Stomach smooth muscle (tissue), 2 donors: ENCODE results near the gene POU2F2.

Experiments used
- H3K27ac ChIP-seq: one replicate; pipeline ENCODE4 v1.7.0; 2013; ENCODE audit warnings: mild to moderate bottlenecking, low read length, inconsistent platforms
- H3K27me3 ChIP-seq, 2 donors: one replicate each; pipeline ENCODE4 v1.7.0; 2013; ENCODE audit warnings: low read length in 2 of 2; ENCODE audit not compliant: insufficient read depth in 2 of 2, control insufficient read depth in 1 of 2
- H3K36me3 ChIP-seq, 2 donors: one replicate each; pipeline ENCODE4 v1.7.0; 2013; ENCODE audit warnings: low read length in 2 of 2; ENCODE audit not compliant: control insufficient read depth in 2 of 2, insufficient read depth in 2 of 2
- H3K4me1 ChIP-seq: one replicate; pipeline ENCODE4 v1.7.0; 2013; ENCODE audit warnings: low read length; ENCODE audit not compliant: control insufficient read depth, insufficient read depth
- H3K4me3 ChIP-seq, 2 donors: one replicate each; pipeline ENCODE4 v1.7.0; 2013; ENCODE audit warnings: low read length in 2 of 2
- H3K9ac ChIP-seq, 2 donors: one replicate each; pipeline ENCODE4 v1.7.0; 2013; ENCODE audit warnings: low read length in 2 of 2, mild to moderate bottlenecking in 1 of 2
- H3K9me3 ChIP-seq, 2 donors: one replicate each; pipeline ENCODE4 v1.7.0; 2013; ENCODE audit warnings: low read length in 2 of 2; ENCODE audit not compliant: control insufficient read depth in 2 of 2
- donor health status: healthy.
- donor health status: Pancreatic carcinoma.

Gene POU2F2

DNA sequence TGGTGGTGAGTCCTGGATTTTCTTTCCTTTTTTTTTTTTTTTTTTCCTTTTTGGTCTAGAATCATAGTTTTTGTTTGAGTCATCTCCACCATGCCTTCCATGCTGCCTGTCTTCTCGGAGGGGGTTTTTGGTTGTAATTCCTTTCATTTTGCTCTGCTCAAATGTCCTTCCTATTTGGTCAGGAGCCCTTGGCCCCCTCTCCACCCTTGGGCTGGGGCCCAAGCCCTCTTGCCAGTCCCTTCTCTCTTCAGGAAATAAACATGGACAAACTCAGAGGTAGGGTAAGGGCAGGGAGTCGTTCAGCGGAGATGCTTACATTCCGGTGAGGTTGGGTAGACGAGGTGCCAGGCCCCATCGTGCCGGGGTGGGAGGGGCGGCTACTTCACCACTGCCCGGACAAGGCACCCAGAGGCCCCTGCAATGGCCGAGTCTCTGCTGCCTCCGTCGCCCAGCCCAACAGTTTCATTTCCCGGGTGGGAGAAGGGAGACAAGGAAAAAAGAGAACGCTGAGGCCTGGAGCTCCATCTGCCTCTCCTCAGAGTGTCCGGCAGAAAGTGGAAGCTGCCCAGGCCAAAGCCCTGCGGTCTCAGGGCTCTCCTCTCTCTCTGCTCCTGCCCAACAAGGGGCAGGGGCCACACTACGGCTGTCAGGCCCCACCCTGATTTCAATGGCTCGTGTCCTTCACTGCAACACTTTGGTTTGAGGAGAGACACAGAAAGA is 43.6 kb downstream of the POU2F2 start:
- H3K36me3 ChIP-seq = peaks cover 0 to 2% of the 10 kb centered on the region in 2 donors
- H3K9me3 ChIP-seq = no peaks in the 10 kb centered on the region
- no peaks in the 10 kb centered on the region for H3K27me3 ChIP-seq
- H3K4me3 ChIP-seq = peak overlapping the region; percentile 35 to 40
- peak overlapping the region; percentile 76 for H3K27ac ChIP-seq
- peak overlapping the region; percentile 45 to 69 for H3K9ac ChIP-seq
- H3K4me1 ChIP-seq = peaks cover 12% of the 10 kb centered on the region

- no peak overlapping the region for H3K27ac ChIP-seq
Observed at GRCh38 chr19:42086770-42087550, 45.3 kb downstream of the POU2F2 start.

GRCh38 chr19:42086188-42086736 is 46.0 kb downstream of the POU2F2 start:
- H3K27me3 ChIP-seq = no peaks in the 10 kb centered on the region
- peaks cover 7% of the 10 kb centered on the region for H3K4me1 ChIP-seq
- peaks cover 1 to 10% of the 10 kb centered on the region in 2 donors for H3K36me3 ChIP-seq
- H3K9me3 ChIP-seq = no peaks in the 10 kb centered on the region
- H3K9ac ChIP-seq = no peak overlapping the region
- H3K27ac ChIP-seq = no peak overlapping the region
- no peak overlapping the region for H3K4me3 ChIP-seq

More at GRCh38 chr19:42086770-42087550, 45.3 kb downstream of the POU2F2 start:
- Histone ChIP-seq H3K27me3 (no peaks in the 10 kb centered on the region), H3K36me3 (peaks cover 0 to 5% of the 10 kb centered on the region in 2 donors), H3K4me1 (peaks cover 11% of the 10 kb centered on the region), H3K9me3 (no peaks in the 10 kb centered on the region), H3K4me3 (no peak overlapping the region), H3K9ac (no peak overlapping the region)

GRCh38 chr19:42083537-42083936 is 48.7 kb downstream of the POU2F2 start:
- no peak overlapping the region for H3K9ac ChIP-seq
- H3K27me3 ChIP-seq = no peaks in the 10 kb centered on the region
- H3K36me3 ChIP-seq = peaks cover 20 to 37% of the 10 kb centered on the region in 2 donors
- H3K9me3 ChIP-seq = no peaks in the 10 kb centered on the region
- peaks cover 2% of the 10 kb centered on the region for H3K4me1 ChIP-seq
- H3K4me3 ChIP-seq = no peak overlapping the region
- no peak overlapping the region for H3K27ac ChIP-seq

GRCh38 chr19:42081584-42082203 is 50.6 kb downstream of the POU2F2 start:
- Histone ChIP-seq H3K36me3 (peaks cover 20 to 39% of the 10 kb centered on the region in 2 donors), H3K9me3 (no peaks in the 10 kb centered on the region), H3K27ac (no peak overlapping the region), H3K9ac (no peak overlapping the region), H3K4me1 (peaks cover 11% of the 10 kb centered on the region), H3K27me3 (no peaks in the 10 kb centered on the region), H3K4me3 (no peak overlapping the region)

DNA sequence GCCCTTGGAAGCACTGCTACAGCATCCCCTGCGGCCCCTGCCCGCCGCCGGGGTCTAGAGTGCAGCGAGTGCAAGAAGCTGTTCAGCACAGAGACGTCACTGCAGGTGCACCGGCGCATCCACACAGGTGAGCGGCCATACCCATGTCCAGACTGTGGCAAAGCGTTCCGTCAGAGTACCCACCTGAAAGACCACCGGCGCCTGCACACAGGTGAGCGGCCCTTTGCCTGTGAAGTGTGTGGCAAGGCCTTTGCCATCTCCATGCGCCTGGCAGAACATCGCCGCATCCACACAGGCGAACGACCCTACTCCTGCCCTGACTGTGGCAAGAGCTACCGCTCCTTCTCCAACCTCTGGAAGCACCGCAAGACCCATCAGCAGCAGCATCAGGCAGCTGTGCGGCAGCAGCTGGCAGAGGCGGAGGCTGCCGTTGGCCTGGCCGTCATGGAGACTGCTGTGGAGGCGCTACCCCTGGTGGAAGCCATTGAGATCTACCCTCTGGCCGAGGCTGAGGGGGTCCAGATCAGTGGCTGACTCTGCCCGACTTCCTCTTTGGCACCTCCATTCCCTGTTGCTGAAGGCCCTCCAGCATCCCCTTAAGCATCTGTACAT is 51.4 kb downstream of the POU2F2 start:
- Histone ChIP-seq H3K4me3 (no peak overlapping the region), H3K4me1 (peaks cover 13% of the 10 kb centered on the region), H3K9me3 (no peaks in the 10 kb centered on the region), H3K9ac (no peak overlapping the region), H3K27ac (no peak overlapping the region), H3K27me3 (no peaks in the 10 kb centered on the region), H3K36me3 (peaks cover 20 to 39% of the 10 kb centered on the region in 2 donors)

DNA sequence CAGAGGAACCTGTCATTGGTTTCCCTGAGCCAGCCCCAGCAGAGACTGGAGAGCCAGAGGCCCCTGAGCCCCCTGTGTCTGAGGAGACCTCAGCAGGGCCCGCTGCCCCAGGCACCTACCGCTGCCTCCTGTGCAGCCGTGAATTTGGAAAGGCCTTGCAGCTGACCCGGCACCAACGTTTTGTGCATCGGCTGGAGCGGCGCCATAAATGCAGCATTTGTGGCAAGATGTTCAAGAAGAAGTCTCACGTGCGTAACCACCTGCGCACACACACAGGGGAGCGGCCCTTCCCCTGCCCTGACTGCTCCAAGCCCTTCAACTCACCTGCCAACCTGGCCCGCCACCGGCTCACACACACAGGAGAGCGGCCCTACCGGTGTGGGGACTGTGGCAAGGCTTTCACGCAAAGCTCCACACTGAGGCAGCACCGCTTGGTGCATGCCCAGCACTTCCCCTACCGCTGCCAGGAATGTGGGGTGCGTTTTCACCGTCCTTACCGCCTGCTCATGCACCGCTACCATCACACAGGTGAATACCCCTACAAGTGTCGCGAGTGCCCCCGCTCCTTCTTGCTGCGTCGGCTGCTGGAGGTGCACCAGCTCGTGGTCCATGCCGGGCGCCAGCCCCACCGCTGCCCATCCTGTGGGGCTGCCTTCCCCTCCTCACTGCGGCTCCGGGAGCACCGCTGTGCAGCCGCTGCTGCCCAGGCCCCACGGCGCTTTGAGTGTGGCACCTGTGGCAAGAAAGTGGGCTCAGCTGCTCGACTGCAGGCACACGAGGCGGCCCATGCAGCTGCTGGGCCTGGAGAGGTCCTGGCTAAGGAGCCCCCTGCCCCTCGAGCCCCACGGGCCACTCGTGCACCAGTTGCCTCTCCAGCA is 52.1 kb downstream of the POU2F2 start:
- Histone ChIP-seq H3K9me3 (no peaks in the 10 kb centered on the region), H3K36me3 (peaks cover 20 to 39% of the 10 kb centered on the region in 2 donors), H3K27ac (no peak overlapping the region), H3K27me3 (no peaks in the 10 kb centered on the region), H3K4me1 (peaks cover 15% of the 10 kb centered on the region), H3K9ac (no peak overlapping the region), H3K4me3 (no peak overlapping the region)

DNA sequence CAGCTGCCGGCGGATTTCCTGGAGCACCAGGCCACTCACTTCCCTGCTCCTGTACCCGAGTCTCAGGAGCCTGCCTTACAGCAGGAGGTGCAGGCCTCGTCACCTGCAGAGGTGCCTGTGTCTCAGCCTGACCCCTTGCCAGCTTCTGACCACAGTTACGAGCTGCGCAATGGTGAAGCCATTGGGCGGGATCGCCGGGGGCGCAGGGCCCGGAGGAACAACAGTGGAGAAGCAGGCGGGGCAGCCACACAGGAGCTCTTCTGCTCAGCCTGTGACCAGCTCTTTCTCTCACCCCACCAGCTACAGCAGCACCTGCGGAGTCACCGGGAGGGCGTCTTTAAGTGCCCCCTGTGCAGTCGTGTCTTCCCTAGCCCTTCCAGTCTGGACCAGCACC is 53.0 kb downstream of the POU2F2 start:
- H3K9ac ChIP-seq = no peak overlapping the region
- no peaks in the 10 kb centered on the region for H3K9me3 ChIP-seq
- H3K27me3 ChIP-seq = no peaks in the 10 kb centered on the region
- H3K4me1 ChIP-seq = peaks cover 19% of the 10 kb centered on the region
- H3K27ac ChIP-seq = no peak overlapping the region
- no peak overlapping the region for H3K4me3 ChIP-seq
- peaks cover 20 to 39% of the 10 kb centered on the region in 2 donors for H3K36me3 ChIP-seq

DNA sequence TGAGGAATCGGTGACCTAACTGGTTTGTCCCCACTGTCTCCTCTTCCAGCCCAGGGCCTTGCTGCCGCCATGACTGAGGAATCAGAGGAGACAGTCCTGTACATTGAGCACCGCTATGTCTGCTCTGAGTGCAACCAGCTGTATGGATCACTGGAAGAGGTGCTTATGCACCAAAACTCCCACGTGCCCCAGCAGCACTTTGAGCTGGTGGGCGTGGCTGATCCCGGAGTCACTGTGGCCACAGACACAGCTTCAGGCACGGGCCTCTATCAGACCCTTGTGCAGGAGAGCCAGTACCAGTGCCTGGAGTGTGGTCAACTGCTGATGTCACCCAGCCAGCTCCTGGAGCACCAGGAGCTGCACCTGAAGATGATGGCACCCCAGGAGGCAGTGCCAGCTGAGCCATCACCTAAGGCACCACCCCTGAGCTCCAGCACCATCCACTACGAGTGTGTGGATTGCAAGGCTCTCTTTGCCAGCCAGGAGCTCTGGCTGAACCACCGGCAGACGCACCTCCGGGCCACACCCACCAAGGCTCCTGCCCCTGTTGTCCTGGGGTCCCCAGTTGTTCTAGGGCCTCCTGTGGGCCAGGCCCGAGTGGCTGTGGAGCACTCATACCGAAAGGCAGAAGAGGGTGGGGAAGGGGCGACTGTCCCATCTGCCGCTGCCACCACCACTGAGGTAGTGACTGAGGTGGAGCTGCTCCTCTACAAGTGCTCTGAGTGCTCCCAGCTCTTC is 53.5 kb downstream of the POU2F2 start:
- no peak overlapping the region for H3K4me3 ChIP-seq
- no peak overlapping the region for H3K27ac ChIP-seq
- no peaks in the 10 kb centered on the region for H3K9me3 ChIP-seq
- no peak overlapping the region for H3K9ac ChIP-seq
- peaks cover 19% of the 10 kb centered on the region for H3K4me1 ChIP-seq
- peaks cover 20 to 37% of the 10 kb centered on the region in 2 donors for H3K36me3 ChIP-seq
- H3K27me3 ChIP-seq = no peaks in the 10 kb centered on the region
